HG03521 (cell line): Measurements from ENCODE around the gene FAM81A.
"Not testable (repeated sequence)": the region's sequence is repeated elsewhere in the genome, so short reads cannot be mapped to it uniquely, and the experiment has no call there.

Source experiments
- ATAC-seq: cut with Tn5 transposase; IDR thresholded peaks from one replicate; pipeline ENCODE4 v1.9.1; 2021; ENCODE audit warnings: mild to moderate bottlenecking, moderate library complexity; ENCODE audit not compliant: unreplicated experiment

Gene FAM81A

DNA sequence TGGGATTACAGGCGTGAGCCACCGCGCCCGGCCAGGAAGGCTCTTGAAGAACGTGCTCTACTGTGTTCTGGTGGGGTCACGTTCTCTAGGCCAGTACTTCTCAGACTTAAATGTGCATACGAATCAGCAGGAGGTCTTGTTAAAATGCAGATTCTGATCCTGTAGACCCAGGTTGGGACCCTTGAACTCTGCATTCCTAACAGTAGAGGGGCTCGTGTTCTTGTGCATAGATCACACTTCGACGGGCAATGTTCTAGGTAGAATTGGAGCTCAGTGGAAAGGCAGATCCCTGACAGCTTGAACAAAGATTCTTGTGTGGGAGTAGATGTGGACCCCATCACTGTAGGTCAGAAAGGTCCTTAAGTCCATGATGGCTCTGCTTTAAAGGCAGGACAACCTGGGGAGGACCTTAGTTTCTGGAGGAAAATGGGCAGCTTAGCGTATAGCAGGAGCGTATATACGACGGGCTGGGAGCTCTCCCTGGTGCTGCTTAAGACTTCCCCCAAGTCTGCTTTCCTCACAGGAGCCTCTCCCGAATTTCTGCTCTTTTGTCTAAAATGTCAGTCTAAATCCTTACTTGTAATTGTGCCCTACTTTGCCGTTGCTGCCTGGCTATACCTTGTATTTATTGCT is 16.9 kb upstream of the FAM81A start:
- no peak for ATAC-seq

DNA sequence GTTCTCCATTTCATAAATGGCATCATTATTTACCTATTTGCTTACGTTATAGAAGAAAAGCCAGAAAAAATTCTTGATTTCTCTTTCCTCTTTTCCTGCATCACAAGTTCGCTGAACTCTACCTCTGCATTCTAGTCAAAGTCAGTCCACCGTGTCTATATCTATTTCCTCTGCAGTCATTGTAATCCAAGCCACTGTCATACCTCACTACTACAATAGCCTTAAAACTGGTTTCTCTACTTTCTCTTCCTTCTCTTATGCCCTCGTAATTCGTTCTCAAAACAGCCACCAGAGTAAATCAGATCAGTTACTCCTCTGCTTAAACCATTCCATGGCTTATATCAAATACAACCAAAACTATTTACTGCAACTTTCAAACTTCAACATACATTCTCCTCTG is 13.4 kb upstream of the FAM81A start:
- ATAC-seq = no peak

DNA sequence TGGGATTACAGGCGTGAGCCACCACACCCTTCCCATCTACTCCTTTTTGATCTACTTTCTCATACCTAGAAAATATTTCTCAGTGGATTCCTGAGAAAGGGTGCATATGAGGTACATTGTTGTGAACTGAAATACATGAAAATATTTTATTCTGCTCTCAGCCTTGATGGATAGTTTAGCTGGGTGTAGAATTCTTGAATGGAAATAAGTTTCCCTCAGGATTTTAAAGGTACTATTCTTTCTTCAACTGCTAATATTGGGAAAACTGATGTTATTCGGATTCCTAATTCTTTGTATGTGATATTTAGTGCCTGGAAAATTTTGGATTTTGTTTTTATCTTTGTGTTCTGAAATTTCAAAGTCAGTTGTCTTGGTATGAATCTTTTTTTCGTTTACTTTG is 9.1 kb upstream of the FAM81A start:
- not testable (repeated sequence) for ATAC-seq

DNA sequence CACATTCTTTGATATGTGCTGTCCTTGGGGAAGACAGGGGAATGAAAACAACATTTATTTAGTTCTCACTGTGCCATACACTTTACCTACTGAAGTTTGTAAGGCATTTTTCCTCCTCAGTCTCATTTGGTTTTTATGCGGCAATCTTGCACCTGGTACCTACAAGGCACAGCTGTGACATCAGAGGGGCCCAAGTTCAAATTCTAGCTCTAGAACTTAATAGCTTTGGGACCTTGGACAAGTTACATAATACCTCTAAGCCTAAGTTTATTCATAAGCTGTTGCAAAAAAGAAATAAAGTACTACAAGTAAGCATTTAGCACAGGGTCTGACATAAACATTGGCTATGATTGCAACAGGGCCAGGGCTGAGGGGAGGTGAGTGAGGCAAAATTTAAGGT is 5.6 kb upstream of the FAM81A start:
- ATAC-seq = no peak

DNA sequence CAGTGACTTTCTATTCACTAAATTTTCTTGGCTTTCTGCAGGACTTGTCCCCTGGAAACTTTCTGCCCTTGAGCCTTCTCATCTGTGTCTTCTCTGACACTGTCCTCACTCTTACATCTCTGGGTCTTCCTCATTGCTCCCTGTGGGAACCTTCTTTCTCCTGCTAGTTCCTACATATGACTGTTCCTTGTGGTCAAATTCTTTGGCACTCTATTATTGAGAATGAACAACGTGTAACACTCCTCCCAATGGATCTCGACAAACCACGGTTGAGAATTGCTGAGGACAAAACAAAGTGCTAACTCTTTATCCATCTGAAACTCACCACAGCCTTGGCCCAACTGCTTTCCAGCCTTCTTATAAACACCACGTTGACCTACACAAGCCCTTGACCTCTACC is 3.5 kb upstream of the FAM81A start:
- ATAC-seq = no peak

DNA sequence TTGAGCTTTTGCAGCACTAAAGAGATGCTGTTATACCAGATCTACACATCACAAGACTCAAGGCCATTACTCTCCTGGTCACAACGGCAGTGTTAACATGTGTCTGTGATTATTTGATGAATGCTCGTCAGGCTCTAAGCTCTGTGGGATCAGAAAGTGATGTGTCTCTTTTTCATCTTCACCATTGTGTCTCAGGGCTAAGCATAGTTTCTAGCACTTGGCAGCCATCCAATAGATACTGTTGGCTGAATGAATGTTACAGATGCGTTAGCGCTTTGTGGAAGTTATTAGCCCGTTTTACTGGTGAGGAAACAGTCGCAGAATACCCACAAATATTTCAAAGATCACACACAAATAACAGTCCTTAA is 1.2 kb upstream of the FAM81A start:
- no peak for ATAC-seq

DNA sequence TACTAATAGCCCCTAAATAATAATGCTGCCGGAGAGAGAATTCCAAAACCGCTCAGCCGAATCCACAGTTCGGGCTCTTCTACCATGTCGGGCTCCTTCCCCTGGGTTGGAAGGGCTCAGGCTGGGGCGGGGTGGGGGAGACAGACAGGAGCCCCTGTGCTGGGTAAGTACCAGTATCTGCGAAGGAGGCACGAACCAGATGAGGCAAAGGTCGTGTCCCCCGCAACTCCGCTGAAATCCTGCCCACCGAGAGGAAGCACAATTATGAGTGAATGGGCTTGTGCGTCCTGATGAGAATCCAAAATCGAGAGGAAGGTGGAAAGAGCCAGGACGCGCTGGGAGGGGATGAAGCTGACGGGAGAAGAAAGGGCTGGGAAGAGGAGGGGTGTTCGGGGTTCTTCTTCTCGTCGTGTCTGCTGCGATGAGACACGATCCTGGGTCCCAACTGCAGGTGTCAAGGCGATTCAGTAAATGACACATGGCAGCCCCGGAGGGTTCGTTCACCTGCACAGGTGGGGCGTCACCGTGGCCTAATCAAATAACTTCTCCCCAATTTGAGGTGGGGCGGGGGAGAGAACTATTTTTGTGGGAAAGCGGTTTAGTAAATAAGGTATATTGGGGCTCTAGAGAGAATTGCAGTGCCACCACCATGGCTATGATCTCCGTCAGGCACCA is 707 bp upstream of the FAM81A start:
- no peak for ATAC-seq

DNA sequence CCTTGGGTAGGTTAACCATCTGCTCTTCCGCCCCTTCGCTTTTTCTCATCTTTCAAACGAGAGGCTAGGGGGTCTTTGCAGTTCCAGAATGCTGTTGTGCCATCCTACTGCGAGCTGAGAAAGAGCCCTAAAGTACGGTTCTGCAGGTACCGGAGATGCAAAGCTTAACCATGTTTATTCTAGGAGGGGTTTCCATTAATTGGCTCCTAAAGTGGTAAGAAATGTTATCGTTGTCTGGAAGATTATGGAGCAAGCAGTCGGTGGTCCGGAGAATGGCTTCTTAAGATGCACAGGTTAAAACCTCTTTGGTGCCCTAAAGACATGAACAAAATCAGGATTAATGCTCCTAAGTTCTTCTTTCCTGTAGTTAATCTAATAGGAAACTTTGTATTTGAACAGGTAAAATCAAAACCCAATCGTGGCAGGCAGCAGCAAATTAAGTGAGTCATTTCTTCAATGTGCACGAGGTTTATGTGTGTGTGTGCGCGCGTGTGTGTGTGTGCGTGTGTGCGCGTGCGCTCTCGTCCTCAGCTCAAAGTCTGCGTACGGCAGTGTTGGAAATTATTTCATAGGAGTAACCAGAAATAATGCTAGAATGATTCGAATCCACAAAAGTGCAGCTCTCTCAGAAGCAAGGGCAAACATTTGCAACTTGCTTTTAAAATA is 772 bp downstream of the FAM81A start:
- ATAC-seq = no peak

DNA sequence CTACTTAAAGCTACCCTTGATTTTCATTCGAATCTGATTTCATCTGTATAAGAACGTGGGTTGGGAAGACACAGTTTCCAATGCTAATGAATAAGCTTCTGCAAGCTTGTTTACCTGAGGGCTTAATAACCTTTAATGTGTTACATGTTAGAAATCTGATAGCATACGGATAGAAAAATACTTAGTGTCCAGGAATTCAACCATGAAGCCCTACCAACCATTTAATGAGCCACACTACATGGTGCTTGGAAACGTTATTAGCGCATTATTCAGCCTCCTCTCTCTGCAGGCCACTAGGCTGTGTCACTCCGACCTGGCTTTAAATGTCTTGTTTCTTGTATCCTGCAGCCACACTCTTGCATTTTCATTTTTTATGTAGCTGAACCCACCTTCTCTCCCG is 1.6 kb downstream of the FAM81A start:
- ATAC-seq = no peak

DNA sequence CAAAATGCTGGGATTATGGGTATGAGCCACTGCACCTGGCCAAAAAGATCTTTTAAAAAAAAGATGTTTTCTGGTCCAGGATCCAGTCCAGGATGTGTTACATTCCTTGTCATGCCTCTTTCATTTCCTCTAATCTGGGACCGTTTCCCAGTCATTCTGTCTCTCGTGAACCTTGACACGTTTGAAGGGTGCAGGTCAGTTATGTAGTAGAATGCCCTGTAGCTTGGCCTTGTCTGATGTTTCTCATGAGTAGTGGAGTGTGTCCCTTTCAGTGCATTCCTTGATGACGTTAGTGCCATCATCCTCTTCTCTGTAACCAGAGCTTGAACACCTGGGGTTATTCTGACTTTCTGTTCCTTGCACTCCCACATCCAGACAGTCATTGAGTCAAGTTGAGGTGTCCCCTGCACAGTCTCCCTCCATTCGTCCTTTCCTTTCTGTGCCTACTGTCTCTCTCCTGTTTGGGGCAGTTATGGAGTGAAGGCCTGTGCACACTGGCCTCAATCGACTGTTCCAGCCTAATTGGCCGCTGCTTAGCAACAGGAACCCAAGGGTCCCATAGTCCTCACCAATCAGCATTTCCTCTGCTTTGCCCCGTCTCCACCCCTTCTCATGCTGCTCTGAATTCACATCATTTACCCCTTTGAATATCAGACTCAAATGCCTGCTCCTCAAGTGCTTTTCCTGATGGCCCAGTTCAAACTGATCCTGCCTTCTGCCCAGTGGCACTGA is 5.5 kb downstream of the FAM81A start:
- ATAC-seq = no peak

DNA sequence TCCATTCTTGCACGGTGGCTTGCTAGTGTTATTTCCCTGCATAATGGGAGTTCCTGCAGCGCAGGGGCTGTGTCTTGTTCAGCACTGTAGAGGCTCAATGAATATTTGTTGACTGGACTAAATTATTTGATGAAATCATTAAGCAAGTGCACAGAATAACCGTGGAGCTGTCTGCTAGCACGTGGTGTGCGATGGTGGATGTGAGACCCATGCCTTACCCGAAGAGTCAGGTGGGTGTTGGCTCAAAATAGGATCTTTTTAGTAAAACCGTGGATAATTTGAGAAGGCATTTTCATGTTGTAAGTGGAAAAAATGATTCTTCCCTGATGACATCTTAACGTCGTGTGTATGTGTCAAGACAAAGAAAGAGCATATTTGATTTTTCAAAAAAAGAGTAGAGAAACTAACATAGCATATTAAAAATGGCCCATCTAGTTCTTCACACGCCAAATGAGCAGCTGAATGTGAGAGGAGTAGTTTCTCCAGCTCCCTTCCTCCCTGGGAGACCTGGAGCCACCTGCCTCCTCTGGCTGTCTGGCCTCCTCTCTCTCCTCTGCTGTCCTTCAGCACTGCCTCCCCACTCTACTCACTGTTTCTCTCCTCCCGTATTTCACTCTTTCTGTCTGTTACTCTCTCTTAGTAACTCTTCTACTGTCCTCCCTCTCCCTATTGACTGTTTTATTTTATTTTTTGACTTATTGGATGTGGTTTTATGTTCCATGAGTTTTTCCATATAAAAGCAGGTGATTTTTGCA is 6.3 kb downstream of the FAM81A start:
- ATAC-seq = no peak

DNA sequence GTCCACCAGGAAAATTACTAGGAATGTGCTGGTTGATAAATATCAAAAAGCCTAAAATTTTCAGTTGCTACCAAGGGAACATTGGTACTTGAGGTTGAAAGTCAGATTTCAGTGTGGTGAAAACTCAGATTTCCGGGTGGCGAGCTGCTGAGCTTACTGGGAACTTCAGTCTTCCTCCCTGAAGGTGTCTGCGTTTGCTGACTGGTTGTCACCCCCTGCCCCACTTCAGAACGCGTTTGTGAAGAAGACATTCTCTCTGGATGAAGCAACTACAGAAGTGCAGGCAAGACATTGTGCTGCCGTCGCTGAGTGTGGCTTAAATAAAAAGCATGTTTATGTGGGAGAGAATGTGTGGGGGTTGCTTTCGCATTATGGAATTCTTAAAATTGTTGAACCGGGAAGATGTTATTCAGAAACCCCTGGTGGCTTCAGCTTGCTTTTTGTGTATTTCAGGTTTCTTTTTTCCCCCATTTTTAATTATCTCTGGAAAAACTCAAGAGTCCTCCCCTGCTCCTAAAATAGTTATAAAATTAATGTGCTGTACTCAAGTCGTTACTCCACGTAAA is 7.1 kb downstream of the FAM81A start:
- no peak for ATAC-seq

DNA sequence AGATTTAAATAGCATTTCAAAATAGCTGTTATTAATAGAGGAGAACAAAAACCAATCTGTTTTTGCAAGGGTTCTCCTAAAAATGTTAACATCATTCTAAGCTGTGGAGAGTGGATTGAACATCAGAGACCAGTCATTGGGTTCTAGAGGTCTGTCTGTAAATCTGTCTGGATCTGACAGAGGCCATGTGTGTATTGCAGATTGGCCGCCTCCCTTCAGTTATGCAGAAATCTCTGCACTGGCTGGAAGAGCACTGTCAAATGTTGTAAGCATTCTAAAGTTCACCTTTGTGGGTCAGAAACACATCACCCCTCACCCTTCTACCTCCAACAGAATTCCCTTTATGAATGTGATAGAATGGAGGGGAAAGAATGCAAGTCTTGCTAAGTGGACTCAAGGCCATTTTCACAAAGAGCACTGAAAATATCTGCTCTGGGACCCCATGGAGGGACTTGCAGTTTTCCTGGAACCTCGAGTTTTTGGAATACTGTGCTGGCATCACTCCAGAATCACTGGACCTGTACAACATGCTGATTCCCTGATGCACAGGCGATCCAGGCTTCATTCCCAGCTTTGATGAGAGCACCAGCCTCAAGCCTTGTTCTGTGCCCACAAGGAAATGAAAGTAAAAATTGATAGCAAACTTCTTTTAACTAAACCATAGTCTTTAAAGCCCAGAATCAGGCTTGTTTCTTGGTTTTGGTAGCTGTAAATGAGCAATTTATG is 8.4 kb downstream of the FAM81A start:
- no peak for ATAC-seq

DNA sequence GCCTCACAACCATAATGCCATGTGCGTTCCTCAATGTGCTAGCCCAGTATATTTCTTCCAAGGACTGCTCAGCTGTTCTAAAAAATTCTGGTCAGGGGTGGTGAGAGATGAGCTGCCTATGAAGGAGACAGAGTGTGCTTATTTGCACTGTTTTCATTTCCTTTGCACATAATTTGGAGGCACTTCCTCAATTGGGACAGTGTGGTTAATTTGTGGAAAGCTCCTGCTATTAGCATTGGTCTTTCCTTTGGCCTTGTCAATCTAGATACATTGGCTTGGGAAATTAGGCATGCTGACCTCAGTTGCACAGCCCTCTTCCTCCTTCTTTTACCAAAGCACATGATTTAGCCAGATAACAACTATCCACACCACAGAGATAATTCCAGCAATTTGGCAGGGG is 9.4 kb downstream of the FAM81A start:
- ATAC-seq = no peak

DNA sequence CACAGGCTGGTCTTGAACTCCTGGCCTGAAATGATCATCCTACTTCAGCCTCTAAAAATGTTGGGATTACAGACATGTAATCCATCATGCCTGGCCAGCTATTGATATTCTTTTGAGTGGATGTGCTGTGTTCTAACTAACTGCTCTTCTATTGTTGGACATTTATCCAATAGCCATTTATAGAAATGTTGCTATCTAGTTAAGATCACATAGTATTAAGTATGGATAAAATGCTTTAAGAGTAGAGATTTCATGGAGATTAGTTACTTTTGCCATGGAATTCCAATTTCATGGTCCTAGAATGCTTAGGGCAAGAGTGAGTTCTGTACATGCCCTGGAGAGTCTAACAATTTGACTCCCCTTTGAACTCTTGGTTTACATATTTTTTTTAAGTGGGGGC is 10.9 kb downstream of the FAM81A start:
- ATAC-seq = no peak

DNA sequence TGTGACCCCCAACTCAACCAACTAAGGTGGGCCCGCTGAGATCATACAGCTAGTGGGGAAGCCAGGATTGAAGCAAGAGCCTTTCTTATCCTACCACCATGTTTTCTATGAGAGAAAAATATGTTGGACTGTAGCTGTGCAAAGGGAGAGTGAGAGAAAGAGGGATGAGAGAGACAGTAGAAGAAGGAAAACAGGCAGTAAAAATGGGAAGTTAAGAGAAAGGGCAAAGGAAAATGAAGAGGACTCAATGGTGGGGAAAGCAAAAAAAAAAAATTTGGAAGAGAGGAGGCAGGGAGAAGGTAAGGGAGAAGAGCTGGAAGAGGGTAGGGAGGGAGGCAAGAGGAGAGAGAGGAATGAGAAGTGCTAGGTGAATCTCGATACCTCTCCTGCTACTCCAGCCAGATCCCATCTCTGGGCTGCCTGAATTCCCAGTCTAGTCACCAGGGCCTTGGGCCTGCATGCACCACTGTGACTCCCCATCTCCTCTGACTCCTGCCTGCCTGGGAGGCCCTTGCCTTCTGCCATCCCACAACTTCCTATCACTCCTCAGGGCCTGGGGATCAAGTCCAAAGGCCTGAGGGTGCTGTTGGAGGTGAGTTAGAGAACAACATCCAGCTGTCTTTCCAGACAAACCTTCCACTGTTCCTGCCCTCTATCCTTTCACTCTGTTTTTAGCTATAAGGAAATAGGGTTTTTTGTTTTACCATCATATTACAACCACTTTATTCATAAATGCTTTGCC is 15.7 kb downstream of the FAM81A start:
- no peak for ATAC-seq

DNA sequence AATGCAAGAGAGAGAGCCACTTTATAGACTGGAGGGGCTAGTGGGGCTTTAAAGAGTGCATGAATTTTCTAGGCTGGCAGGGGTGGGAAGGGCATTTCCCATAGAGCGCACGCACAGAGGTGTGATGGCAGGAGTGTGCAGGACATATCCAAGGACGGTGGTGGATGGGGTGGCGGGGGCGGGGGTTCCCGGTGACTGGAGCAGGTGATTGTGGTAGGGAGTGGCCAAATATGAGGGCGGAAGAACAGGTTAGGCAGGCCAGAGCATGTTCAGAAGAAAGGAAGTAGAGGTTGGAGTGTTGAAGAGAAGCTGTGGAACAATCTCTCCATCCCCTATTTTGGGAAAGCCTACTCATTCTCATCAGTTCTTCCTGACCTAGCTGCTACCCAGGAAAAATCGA is 18.1 kb downstream of the FAM81A start:
- no peak for ATAC-seq

DNA sequence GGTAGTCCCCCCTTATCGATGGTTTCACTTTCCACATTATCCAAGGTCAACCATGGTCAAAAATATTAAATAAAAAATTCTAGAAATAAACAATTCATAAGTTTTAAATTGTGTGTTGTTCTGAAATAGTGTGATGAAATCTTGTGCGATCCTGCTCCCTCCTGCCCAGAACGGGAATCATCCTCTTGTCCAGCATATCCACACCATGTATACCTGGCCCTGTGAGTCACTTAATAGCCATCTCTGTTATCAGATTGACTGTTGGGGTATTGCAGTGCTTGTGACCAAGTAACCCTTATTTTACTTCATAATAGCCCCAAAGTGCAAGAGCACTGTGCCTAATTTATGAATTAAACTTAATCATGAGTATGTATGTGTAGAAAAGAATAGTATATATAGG is 19.1 kb downstream of the FAM81A start:
- ATAC-seq = no peak

DNA sequence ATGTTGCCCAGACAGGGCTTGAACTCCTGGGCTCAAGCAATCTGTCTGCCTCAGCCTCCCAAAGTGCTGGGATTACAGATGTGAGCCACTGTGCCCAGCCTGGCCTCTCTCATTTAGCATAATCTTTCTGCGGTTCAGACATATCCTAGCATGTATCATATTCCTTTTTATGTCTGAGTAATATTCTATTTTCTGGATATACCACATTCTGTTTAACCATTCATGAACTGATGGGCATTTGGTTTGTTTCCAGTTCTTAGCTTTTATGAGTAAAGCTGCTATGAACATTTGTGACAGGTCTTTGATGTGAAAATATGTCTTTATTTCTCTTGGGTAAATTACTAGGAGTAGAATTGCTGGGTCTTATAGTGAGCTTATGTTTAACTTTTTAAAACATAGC is 23.5 kb downstream of the FAM81A start:
- no peak for ATAC-seq
